LoVo (cell line): ENCODE data around the gene OPRD1.
A peak's percentile ranks its signal among the peaks of the same experiment; 100 is the strongest.
"Not testable (repeated sequence)": the region's sequence is repeated elsewhere in the genome, so short reads cannot be mapped to it uniquely, and the experiment has no call there.

Source experiments
- DNase-seq: peaks from one replicate; pipeline ENCODE4 v3.0.0-alpha.2; 2016; ENCODE audit warnings: low spot score

Gene OPRD1

DNA sequence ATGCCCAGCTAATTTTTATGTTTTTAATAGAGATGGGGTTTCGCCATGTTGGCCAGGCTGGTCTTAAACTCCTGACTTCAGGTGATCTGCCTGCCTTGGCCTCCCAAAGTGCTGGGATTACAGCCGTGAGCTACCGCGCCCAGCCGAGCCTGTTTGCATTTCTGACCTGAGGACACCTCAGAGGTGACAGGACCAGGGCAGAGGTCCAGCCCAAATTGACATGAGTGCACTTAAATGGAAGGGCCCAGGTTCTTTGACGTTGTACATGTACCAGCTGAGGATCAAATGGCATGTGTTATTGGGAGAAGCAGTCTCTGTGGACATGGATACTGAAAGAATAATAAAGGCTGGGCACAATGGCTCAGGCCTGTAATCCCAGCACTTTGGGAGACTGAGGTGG lies 35.2 kb downstream of the OPRD1 start:
- not testable (repeated sequence) for DNase-seq

DNA sequence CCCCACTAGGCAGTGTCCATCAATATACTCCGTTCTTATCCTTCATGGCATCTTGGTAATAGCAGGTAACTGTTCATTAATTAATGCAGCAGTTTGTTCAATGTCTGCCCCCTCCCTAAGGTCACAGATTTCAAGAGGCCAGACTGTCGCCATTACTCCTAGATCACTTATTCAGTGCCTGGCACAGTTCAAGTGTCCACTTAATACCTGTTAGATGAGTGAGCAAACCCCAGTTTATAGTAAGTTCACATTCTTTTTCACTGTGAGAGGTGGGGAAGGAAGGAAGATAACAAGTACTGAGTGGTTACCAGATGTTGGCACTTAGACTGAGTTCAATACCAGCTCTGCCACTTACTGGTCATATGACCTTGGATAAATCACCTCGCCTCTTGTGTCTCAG lies 36.4 kb downstream of the OPRD1 start:
- no peak for DNase-seq

DNA sequence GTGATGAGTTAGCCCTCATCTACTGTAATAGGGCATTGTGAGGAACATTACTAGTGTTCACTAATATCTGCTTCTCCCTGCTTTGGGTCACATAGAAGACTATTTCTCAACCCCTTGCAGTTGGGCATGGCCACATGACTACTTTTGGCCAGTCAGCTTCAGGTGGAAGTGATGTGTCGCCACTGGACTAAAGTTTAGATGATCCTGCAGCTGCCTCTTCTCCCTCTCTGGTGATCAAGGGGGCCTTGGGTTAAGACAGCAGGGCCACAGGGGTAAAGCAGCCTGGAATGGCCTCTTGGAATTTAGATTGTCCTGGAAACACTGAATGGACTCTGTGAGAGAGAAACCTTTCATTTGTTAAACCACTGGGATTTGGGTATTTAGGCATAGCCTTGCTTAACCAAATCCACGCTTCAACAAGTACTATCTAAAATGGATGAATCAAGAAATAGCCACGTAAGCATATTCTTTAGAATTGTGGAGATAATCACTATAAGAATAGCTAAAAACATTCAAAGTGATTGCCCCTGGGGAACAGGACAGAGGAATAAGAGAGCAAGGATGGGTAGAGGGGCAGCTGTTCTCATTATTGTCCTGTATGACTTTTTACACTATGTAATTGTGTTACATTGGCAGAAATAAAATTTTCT lies 41.2 kb downstream of the OPRD1 start:
- no peak for DNase-seq

DNA sequence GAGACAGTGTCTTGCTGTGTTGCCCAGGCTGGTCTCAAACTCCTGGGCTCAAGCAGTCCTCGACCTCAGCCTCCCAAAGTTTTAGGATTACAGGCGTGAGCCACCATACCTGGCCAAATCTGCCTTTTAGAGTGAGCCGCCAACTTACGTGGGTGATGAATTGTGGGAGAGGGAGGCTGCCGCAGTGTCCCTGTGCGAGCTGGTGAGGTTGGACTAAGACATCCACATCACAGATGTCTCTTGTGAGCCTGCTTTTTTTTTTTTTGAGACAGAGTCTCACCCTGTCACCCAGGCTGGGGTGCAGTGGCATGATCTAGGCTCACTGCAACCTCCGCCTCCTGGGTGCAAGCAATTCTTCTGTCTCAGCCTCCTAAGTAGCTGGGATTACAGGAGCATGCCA lies 42.4 kb downstream of the OPRD1 start:
- DNase-seq, result not testable (repeated sequence)

DNA sequence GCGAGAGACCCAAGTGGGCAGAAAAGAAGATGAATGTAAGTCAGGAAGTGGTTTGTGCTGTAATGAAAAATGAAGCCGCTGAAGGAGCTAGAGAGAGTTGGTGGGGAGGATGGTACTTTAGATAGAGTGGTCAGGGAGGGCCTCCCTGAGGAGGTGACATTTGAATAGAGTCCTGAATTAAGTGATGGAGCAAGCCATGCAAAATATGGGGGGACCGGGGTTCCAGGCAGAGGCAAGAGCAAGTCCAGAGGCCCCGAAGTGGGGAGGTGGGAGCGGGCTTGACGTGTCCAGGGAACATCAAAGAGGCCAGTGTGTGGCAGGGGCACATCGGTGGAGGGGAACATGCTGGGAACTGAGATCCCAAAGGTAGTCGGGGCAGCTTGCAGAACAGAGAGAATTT lies 43.1 kb downstream of the OPRD1 start:
- no peak for DNase-seq

DNA sequence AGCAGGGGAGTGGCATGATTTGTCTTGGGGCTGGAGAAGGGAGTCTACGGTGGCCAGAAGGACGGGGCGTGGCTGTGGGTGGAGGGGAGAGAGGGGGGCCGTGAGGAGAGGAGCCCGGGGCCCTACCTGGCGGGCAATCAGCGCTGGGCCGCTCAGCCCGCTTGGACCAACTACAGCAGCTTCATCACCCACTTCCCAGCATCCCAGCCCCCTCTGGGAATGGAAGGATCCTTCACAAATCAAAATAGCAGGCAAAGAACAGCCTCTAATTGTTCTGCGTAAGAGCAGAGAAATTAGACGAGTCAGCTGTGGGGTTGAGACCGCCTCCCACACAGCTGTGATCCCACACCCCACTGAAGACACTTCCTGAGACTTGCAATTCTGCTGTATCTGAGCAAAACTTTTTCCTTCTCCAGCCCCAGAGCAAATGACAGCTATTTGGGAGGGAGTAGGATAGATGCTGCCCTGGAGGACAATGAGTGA lies 43.5 kb downstream of the OPRD1 start:
- DNase-seq, result no peak

DNA sequence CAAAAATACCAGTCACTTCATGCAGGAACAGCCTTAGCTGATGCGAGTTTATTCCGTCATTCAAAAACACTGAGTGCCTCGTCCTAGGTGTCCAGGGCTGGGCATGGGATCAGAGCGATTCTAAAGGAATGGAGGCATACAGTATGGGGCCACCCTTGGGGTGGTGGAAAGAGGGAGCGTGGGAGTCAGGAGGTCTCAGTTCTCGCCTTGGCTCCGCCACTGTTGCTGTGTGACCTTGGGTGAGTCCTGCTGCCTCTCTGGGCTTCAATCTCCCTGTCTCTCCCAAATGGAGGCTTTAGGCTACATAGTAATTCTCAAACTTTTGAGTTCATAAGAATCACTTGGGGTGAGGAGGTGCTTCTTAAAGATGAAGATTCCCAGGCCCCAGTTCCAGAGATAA lies 44.0 kb downstream of the OPRD1 start:
- no peak for DNase-seq

DNA sequence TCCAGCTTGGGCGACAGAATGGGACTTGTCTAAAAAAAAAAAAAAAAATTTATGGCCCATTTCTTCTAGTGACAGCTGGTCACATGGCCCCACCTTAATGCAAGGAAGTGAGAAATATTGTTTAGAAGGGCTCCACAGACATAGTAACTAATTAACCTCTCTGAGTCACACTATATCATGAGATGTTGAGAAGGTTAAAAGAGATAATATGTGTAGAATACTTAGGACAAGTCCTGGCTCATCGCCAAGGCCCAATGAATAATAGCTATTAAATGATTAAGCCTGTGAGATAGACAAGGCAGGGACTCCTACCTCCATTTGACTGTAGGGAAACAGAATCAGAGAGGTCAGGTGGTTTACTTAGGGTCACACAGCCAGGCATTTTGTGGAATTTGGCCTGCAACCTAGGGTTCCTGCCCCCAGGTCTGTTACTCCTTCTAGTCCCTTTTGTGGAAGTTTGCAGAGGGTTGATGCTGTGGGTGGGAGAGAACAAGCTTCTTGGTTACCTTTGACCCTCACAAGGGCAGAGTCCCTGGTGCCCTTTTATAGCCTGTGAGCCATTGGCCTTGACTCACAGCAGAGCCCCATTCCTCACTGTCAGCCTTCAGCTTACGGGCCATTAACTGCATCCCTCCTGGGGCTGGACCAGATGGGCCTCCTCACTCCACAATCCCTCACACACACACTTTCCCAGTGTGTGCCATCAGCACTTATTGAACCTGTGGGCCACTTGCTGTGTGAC lies 48.5 kb downstream of the OPRD1 start:
- DNase-seq, result peak; percentile 94

DNA sequence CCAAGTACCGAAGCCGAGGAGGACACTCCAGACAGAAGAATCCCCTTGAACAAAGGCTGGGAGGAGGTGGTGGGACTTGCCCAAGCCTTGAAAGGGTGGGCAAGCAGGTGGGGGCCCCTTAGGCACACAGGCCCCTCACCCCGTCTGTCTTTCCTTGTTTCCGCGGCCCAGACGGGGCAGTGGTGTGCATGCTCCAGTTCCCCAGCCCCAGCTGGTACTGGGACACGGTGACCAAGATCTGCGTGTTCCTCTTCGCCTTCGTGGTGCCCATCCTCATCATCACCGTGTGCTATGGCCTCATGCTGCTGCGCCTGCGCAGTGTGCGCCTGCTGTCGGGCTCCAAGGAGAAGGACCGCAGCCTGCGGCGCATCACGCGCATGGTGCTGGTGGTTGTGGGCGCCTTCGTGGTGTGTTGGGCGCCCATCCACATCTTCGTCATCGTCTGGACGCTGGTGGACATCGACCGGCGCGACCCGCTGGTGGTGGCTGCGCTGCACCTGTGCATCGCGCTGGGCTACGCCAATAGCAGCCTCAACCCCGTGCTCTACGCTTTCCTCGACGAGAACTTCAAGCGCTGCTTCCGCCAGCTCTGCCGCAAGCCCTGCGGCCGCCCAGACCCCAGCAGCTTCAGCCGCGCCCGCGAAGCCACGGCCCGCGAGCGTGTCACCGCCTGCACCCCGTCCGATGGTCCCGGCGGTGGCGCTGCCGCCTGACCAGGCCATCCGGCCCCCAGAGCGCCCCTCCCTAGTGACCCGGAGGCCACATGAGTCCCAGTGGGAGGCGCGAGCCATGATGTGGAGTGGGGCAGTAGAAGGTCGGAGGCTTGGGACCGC lies 50.8 kb downstream of the OPRD1 start:
- no peak for DNase-seq

DNA sequence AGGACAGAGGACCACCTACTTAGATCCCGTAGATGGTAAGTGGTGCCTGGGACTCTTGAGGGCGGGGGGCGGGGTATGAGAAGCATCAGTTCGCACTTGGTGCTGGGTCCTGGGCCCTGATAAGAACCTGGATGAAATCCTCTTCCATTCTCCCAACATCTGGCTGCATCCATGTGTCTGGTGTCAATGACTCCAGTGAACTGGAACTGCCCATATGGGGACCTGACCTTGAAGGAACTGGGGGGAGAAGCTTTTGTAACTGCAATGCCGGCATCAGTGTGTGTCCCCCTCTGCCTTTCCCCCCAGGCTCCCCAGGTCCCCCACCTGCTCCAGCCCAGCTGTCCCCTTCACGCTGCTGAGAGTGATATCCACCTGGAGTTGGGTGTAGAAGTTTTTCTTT lies 52.7 kb downstream of the OPRD1 start:
- no peak for DNase-seq

DNA sequence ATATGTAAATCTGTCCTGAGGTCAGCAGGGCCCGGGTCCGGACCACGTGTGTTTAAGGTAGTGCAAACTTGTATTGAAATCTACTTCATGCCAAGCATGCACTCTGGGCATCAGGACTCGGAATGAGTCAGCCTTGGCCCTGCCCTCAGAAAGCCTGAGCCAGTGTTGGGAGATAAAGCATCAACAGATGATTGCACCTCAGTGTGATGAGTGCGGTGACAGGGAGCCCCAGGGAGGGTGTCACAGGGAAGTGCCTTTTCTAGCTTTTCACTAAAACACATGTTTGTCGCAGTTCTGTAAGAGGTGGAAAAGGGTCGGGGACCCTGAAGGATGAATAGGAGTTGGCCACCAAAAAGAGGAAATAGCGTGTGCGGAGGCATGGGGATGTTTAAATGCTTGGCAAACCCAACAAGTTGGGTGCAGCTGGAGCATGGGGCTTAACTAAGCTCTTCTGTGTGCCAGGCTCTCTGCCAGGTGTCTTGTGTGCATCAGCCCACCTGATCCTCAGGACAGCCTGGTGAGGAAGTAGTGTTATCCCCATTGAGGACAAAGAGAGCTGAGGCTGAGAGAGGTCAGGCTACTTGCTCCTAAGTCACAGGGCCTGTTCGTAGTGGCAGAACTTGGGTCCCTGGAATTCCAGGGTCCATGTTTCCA lies 54.2 kb downstream of the OPRD1 start:
- no peak for DNase-seq

DNA sequence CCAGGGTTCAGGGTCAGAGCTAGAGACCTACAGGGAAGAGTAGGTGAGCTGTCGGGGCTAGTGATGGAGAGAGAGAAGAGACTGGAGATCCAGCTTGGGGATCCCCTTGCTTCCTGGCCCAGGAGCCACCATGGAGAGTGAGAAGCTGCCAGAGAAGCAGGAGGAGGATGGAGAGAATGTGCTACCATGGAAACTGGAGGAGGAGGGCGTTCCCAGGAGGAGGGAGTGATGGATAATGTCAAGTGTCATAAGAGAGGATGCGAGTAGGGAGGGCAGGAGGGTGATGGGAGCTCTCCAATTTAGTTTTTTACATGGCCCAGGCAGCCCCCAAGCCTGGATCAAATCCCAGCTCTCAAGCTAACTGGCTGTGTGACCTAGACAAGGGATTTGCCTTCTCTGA lies 55.9 kb downstream of the OPRD1 start:
- no peak for DNase-seq

DNA sequence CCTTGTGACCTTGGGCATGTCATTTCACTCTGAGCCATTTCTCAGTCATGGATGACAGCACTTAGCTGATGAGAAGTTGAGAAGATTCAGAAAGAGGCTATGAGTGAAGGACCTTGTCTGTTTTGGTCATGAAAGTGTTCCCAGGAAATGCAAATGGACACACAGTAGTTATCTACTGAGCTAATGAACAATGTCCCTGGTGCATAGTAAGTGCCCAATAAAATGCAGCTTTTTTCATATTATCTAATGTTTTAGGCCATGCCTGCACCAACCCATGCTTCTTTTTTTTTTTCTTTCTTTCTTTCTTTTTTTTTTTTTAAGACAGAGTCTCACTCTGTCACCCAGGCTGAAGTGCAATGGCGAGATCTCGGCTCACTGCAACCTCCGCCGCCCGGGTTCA lies 58.0 kb downstream of the OPRD1 start:
- no peak for DNase-seq

DNA sequence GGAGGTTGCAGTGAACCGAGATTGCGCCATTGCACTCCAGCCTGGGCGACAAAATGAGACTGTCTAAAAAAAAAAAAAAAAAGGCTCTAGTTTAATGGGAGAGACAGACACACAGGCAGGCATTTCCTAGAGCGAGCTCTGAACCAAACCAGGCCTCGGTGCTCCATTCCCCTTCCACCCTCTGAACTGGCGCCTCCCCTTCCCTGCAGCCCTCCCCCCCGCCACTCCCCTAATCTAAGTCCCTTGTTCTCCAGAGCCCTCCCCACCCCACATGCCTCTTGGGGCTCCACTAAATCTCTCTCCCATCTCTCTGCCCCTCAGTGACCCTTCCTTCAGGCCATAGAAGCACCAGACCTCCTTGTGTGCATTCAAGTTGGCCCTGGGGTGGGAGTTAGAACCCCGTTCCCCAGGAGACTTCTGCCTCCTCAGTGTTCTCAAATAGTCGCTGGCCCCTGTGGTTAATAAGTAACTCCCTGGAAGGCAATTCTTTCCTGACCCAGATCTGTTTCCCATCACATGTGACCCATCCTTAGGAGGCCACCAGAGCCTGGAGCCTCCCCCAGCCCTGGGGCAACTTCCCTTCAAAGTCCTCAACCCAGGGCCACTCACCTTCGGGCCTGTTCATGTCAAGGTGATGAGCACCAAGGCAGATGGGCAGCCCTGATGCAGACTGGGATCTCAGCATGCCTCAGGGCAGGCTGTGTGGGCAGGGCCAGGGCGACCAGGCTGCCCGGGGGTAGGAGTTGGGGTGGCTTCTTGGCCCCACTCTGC lies 59.8 kb downstream of the OPRD1 start:
- no peak for DNase-seq

DNA sequence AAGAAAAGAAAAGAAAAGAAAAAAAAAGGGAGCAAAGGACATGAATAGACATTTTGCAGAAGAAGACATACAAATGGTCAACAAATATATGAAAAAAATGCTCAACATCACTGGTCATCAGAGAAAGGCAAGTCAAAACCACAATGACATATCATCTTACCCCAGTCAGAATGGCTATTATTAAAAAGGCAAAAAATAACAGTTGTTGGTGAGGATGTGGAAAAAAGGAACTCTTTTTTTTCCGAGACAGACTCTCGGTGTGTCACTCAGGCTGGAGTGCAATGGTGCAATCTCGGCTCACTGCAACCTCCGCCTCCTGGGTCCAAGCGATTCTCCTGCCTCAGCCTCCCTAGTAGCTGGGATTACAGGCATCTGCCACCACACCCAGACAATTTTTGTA lies 63.2 kb downstream of the OPRD1 start:
- DNase-seq, result not testable (repeated sequence)

DNA sequence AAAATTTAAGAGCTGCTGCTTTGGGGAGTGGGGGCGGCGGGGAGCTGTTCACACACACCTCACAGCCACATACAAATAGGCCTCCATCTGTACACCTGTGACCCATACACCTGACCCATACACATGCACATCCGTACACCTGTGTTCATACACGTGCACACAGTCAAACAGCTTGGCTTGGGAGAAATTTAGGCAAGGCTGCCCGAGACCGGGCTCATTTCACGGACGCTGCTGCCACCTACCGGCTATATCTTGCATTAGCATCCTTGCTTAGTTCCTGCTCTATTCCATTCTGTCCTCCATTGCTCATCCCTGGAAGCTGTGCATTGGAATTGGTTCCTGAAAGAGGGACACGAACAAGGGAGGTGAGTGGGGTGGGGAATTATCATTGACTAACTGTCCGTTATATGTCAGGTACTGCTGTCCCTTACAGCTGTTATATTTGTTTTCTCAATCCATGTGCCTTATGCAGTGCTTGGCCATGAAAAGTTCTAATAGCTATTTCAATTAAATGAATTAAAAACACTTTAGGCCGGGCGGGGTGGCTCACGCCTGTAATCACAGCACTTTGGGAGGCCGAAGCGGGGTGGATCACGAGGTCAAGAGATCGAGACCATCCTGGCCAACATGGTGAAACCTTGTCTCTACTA lies 65.3 kb downstream of the OPRD1 start:
- peak; percentile 84 for DNase-seq

DNA sequence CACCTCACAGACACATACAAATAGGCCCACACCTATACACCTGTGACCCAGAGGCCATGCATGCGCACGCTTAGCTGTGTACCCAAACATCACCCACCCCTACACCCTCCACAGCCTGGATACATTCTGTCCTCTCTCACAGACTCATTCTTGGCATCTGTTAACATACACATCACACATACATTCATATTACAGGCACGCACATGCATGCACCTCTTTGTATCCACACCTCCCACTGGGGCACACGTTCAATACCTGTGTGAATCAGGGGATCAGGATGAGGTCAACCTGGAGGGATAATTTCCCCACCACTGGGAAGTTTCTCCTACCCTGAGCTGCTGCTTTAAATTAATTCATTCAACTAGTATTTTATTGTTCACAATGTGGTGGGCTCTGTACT lies 66.8 kb downstream of the OPRD1 start:
- no peak for DNase-seq

DNA sequence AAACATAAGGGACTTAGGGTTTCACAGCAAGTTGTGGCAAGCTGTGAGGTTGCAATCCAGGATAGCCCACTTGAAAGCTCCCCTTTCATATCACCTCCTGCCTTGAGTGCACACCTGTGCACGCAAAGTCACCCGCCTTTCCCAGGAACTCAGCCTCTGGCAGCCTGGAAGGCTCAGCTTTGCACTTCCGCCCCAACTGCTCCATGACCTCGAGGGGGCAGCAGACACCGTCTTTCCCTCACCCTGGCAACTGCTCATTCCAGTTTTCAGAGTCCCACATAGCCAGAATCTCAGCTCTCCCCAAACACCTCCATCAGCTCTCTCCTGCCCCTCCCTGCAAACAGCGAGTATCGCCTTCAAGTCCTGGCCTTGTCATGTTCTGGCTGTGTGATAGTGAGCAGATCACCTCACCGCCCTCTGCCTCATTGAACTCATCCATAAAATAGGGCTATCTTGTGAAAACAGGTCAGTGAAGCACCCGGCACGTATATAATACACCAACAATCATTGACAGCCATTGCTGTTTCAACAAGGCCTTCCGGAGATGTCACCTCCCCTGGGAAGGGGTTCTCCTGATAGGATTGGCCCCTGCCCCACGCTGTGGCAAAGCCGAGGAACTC lies 70.1 kb downstream of the OPRD1 start:
- DNase-seq, result peak; percentile 88

DNA sequence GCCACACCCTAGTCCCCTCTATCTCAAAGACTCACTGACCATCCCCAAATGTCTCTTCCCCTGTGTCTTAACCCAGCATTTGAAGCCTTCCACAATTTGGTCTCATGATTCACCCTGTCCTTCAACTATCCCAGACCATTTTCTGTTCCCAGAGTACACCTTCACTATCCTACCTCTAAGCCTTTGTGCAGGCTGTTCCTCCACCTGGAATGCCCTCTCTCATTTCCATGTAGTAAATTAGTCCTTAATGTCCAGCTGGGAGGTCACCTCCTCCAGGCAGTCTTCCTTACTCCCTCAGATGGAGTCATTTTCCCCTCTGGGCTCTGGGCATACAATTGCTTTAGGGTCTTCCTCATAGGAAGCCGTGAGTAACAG lies 71.3 kb downstream of the OPRD1 start:
- DNase-seq, result no peak

DNA sequence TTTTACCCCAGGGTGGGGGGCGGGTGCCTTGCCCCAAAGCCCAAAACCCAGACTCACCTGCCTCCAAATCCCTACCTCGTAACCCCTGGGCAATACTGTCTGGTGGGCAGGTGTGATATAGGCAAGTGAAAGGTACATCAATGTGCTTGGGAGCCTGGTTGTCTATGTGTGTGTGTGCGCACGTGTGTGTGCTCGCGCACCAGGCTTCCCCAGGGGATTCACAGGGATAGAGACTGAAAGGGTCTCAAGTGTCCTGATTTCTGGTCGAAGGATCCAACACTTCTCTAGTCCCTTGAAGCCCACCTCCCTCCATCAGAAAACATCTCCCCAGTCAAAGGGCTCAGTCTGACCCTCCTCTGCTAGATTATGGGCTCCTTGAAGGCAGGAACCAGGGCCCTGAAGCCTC lies 73.5 kb downstream of the OPRD1 start:
- no peak for DNase-seq
